Adrenal gland (tissue), 12 donors: ENCODE data around the gene SEC16A. TPM values are rescaled to one million over a fixed set of nuclear protein-coding genes. Genes with fewer than 3 reads are reported as not detected.

Experiments used
- DNase-seq, 7 donors: peaks; one replicate each; pipeline ENCODE4 v3.0.0-alpha.2; 2019 to 2020
- H3K27ac ChIP-seq, 5 donors: fragments of 200-600 bp; sonication (generic) in 4 of 5; 1 replicate in 3 of 5; 2 replicates in 2 of 5; pipeline versions ENCODE4 v1.5.1 to v1.8.0; 2016 to 2020; ENCODE audit warnings: mild to moderate bottlenecking in 1 of 5
- H3K27me3 ChIP-seq: fragments of 200-600 bp; 2 replicates; pipeline ENCODE4 v1.8.0; 2021
- H3K36me3 ChIP-seq, 2 donors: fragments of 200-600 bp; replicated peaks in 1 of 2; 1 replicate in 1 of 2; 2 replicates in 1 of 2; pipeline versions ENCODE4 v1.5.1 to v1.8.0; 2018 to 2022
- H3K4me1 ChIP-seq, 2 donors: fragments of 200-600 bp; replicated peaks in 1 of 2; 1 replicate in 1 of 2; 2 replicates in 1 of 2; pipeline versions ENCODE4 v1.5.1 to v1.8.0; 2018 to 2021
- H3K4me3 ChIP-seq, 4 donors: fragments of 200-600 bp; sonication (generic) in 3 of 4; one replicate each; pipeline ENCODE4 v1.5.1; 2016 to 2018
- H3K9me3 ChIP-seq, 3 donors: fragments of 200-600 bp; sonication (generic) in 1 of 3; replicated peaks in 1 of 3; 1 replicate in 2 of 3; 2 replicates in 1 of 3; pipeline versions ENCODE4 v1.5.1 to v1.8.0; 2016 to 2021
- POLR2A ChIP-seq, 2 donors: fragments of 450-650 bp; IDR thresholded peaks; one replicate each; pipeline ENCODE4 v1.6.1; 2017; ENCODE audit warnings: antibody characterized with exemption in 2 of 2, mild to moderate bottlenecking in 2 of 2, moderate library complexity in 1 of 2
- WGBS, 4 donors: extraction: QIAGEN DNeasy Blood & Tissue Kit in 2 of 4; methylation state at CpG; one replicate each; pipeline versions ENCODE4 v1.1.5 to v1.1.7; 2013 to 2017; 5-methylcytosine and 5-hydroxymethylcytosine counted together
- intact Hi-C, 2 donors: fragments of 100-400 bp; cut with DNase I; formaldehyde crosslinking; loops; one replicate each; pipeline versions ENCODE4 v1.14.1 to v1.15.0; 2022 to 2023
- polyA plus RNA-seq, 3 donors: library from polyadenylated mRNA; stranded (reverse); fragments of 200-250 nt in 2 of 3; fragments of 350-450 nt in 1 of 3; fragmentation: Illumina TruSeq in 1 of 3; extraction: RNeasy Lipid Tissue Mini Kit (QIAGEN cat#74804) in 1 of 3; gene quantifications; one replicate each; pipeline ENCODE4 v1.2.3, GENCODE V29; 2013 to 2014
- total RNA-seq, 9 donors: library from RNA; depleted of rRNA in 4 of 9; stranded (reverse); fragments of >200 nt in 4 of 9; fragments of 120-200 nt in 1 of 9; fragmentation: NEBNext Ultra II Directional in 1 of 9; extraction: Animal tissue kit (Norgen Biotek cat#: 25700) in 1 of 9; gene quantifications; one replicate each; pipeline versions ENCODE4 v1.1.0 to v1.2.4, GENCODE V29; 2013 to 2023
- TF ChIP-seq, protein P1 (sequence below), 6 experiments: fragments of 450-650 bp in 4 of 6; fragments of 200-600 bp in 2 of 6; sonication (generic) in 1 of 6; IDR thresholded peaks; 1 replicate in 5 of 6; 2 replicates in 1 of 6; pipeline versions ENCODE4 v1.5.1 to v1.8.0; 2016 to 2021; ENCODE audit warnings: antibody characterized with exemption in 6 of 6, mild to moderate bottlenecking in 2 of 6, moderate library complexity in 1 of 6
- donor health status: healthy with polysubstance abuse.
- donor health status: Bipolar disorder and iron deficiency.
- donor health status: DM: yes; HTN: yes; CAD: no.
- donor health status: DM: no; HTN: no; CAD: no.
- donor health status: DM: no; HTN: no; CAD: no.
- donor health status: DM: yes; HTN: yes; CAD: no.

Gene SEC16A
- total and polyA plus RNA-seq, 12 donors = 18.8 to 107 (median 56.5) TPM

GRCh38 chr9:136399176-136400037 lies 83.4 kb downstream of the SEC16A start:
- H3K9me3 ChIP-seq = no peaks in the 10 kb centered on the region
- TF ChIP-seq POLR2A (IDR thresholded peaks at IDR 0.05) = no peak
- TF ChIP-seq, protein P1, sequence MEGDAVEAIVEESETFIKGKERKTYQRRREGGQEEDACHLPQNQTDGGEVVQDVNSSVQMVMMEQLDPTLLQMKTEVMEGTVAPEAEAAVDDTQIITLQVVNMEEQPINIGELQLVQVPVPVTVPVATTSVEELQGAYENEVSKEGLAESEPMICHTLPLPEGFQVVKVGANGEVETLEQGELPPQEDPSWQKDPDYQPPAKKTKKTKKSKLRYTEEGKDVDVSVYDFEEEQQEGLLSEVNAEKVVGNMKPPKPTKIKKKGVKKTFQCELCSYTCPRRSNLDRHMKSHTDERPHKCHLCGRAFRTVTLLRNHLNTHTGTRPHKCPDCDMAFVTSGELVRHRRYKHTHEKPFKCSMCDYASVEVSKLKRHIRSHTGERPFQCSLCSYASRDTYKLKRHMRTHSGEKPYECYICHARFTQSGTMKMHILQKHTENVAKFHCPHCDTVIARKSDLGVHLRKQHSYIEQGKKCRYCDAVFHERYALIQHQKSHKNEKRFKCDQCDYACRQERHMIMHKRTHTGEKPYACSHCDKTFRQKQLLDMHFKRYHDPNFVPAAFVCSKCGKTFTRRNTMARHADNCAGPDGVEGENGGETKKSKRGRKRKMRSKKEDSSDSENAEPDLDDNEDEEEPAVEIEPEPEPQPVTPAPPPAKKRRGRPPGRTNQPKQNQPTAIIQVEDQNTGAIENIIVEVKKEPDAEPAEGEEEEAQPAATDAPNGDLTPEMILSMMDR (IDR thresholded peaks at IDR 0.05) = no peak
- H3K27me3 ChIP-seq = no peaks in the 10 kb centered on the region
- peak overlapping the region in 1 of 5 donors; percentile 54 for H3K27ac ChIP-seq
- 0 to 3% (median 1%) methylated on average over 9 to 67 of the region's 67 CpGs for WGBS, 4 donors
- intact Hi-C loops = loop anchor here (2.0 to 5.0 kb wide), 2 partner anchors 62 to 87 kb away; no protein-coding TSS in a partner anchor
- H3K4me3 ChIP-seq = peak overlapping the region; percentile 36 to 99 (median 82)
- H3K4me1 ChIP-seq = peaks cover 9 to 17% of the 10 kb centered on the region in 2 donors
- peaks cover 0 to 34% of the 10 kb centered on the region in 2 donors for H3K36me3 ChIP-seq
- peak in 1 of 7 donors; percentile 55 for DNase-seq

- no peaks in the 10 kb centered on the region for H3K27me3 ChIP-seq
- TF ChIP-seq, protein P1 (IDR thresholded peaks at IDR 0.05) = no peak
- TF ChIP-seq POLR2A (IDR thresholded peaks at IDR 0.05) = no peak
- H3K36me3 ChIP-seq = peaks cover 0 to 38% of the 10 kb centered on the region in 2 donors
- no peaks in the 10 kb centered on the region for H3K9me3 ChIP-seq
- WGBS, 4 donors = 91 to 94% (median 93%) methylated on average over 11 to 12 of the region's 12 CpGs
- intact Hi-C loops = no loop called here
- DNase-seq = no peak
- H3K4me3 ChIP-seq = no peak overlapping the region
- peaks cover 9 to 17% of the 10 kb centered on the region in 2 donors for H3K4me1 ChIP-seq
- H3K27ac ChIP-seq = no peak overlapping the region
Measured at GRCh38 chr9:136398286-136398685, 84.6 kb downstream of the SEC16A start.

DNA sequence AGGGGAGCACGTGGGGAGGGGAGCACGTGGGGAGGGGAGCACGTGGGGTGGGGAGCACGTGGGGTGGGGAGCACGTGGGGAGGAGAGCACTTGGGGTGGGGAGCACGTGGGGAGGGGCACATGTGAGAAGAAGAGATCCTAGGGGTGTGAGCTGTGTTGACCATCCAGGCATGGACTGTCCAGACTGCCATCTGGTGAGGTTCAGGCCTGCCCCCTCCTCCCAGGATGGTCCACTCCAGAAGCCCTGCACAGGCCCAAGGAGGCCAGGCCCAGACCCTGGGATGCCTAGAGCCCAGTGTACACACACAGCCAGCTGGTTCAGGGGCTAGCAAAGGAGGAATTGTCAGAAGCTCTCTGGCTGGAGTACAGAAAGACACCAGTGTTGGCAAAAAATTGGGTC lies 85.2 kb downstream of the SEC16A start:
- Histone ChIP-seq H3K4me1 (peaks cover 9 to 17% of the 10 kb centered on the region in 2 donors), H3K36me3 (peaks cover 0 to 45% of the 10 kb centered on the region in 2 donors), H3K9me3 (no peaks in the 10 kb centered on the region), H3K27me3 (no peaks in the 10 kb centered on the region), H3K27ac (no peak overlapping the region), H3K4me3 (no peak overlapping the region)
- no peak for DNase-seq
- WGBS, 4 donors = 67 to 73% (median 70%) methylated on average over 4 to 6 of the region's 6 CpGs
- no peak for TF ChIP-seq POLR2A (IDR thresholded peaks at IDR 0.05)
- TF ChIP-seq, protein P1 (IDR thresholded peaks at IDR 0.05) = no peak
- intact Hi-C loops = no loop called here

GRCh38 chr9:136396219-136396515 lies 86.7 kb downstream of the SEC16A start:
- no peaks in the 10 kb centered on the region for H3K27me3 ChIP-seq
- WGBS, 4 donors = 77 to 85% (median 84%) methylated on average over 4 of the region's 4 CpGs
- no peak for DNase-seq
- H3K27ac ChIP-seq = no peak overlapping the region
- H3K4me1 ChIP-seq = peaks cover 9 to 17% of the 10 kb centered on the region in 2 donors
- no peaks in the 10 kb centered on the region for H3K9me3 ChIP-seq
- H3K36me3 ChIP-seq = peaks cover 0 to 58% of the 10 kb centered on the region in 2 donors
- intact Hi-C loops = no loop called here
- H3K4me3 ChIP-seq = no peak overlapping the region
- TF ChIP-seq POLR2A (IDR thresholded peaks at IDR 0.05) = no peak
- TF ChIP-seq, protein P1 (IDR thresholded peaks at IDR 0.05) = no peak
